K562 (cell line): ENCODE results near the gene POLR3K. TPM values are rescaled to one million over a fixed set of nuclear protein-coding genes. Genes with fewer than 3 reads are reported as not detected.

Source experiments
- ATAC-seq: fragments of 200-7000 bp; cut with Tn5 transposase; 3 replicates; pipeline ENCODE4 v1.9.1; 2020; ENCODE audit warnings: moderate library complexity
- BruUV-seq: library from RNA; stranded (reverse); fragments of 400-500 nt; replicated peaks from 2 replicates; lab custom pipeline; 2021; lab: Mats Ljungman, UMichigan
- CTCF ChIA-PET: fragments of 300-600 bp; formaldehyde crosslinking; extraction: SDS; loops from one replicate; lab custom pipeline; 2021; ENCODE audit warnings: low intra/inter-chr PET ratio; lab: Yijun Ruan, JAX
- POLR2A ChIA-PET: fragments of 300-600, 350-650 bp; sonication (Branson Sonifier 250); formaldehyde crosslinking; extraction: SDS; loops from one replicate; lab custom pipeline; 2021; ENCODE audit warnings: antibody characterized with exemption, inconsistent platforms; lab: Yijun Ruan, JAX
- DNase-seq, 4 experiments: peaks; one replicate each; pipeline versions ENCODE4 v3.0.0 to v3.0.0-alpha.2; 2011 to 2018; ENCODE audit warnings: low spot score in 3 of 4, mixed read lengths in 3 of 4; ENCODE audit errors: extremely low read depth in 1 of 4
- FAIRE-seq: peaks from 2 replicates; lab custom pipeline; 2011; peaks lifted over from hg19 to GRCh38; lab: Jason Lieb, UNC
- H2AFZ ChIP-seq: 2 replicates; pipeline ENCODE4 v1.6.0; 2011; ENCODE audit warnings: low read depth, low read length, control low read depth, inconsistent platforms
- H3K27ac ChIP-seq: fragments of 200-600 bp; 3 replicates; pipeline ENCODE4 v1.8.0; 2011; ENCODE audit warnings: low read depth, mild to moderate bottlenecking, control low read depth, inconsistent platforms, low read length, moderate library complexity, mixed read lengths; ENCODE audit errors: extremely low read depth
- H3K27me3 ChIP-seq, 2 experiments: fragments of 300-600 bp in 1 of 2; 2 replicates in 1 of 2; 3 replicates in 1 of 2; pipeline versions ENCODE4 v1.6.0 to v1.8.0; 2011; ENCODE audit warnings: inconsistent platforms in 2 of 2, low read length in 2 of 2, mild to moderate bottlenecking in 1 of 2, mixed read lengths in 1 of 2, moderate library complexity in 1 of 2; ENCODE audit not compliant: control insufficient read depth in 2 of 2, insufficient read depth in 2 of 2
- H3K36me3 ChIP-seq: fragments of 300-600 bp; 3 replicates; pipeline ENCODE4 v1.8.0; 2011; ENCODE audit warnings: mild to moderate bottlenecking, low read length, inconsistent platforms; ENCODE audit not compliant: control insufficient read depth, insufficient read depth
- H3K4me1 ChIP-seq, 2 experiments: fragments of 200-600 bp in 1 of 2; replicated peaks in 1 of 2; 2 replicates in 1 of 2; 3 replicates in 1 of 2; pipeline versions ENCODE4 v1.5.1 to v1.8.0; 2011; ENCODE audit warnings: inconsistent platforms in 2 of 2, low read length in 2 of 2, mild to moderate bottlenecking in 1 of 2, mixed read lengths in 1 of 2, moderate library complexity in 1 of 2; ENCODE audit not compliant: control insufficient read depth in 2 of 2, insufficient read depth in 2 of 2
- H3K4me2 ChIP-seq: 2 replicates; pipeline ENCODE4 v1.6.1; 2011; ENCODE audit warnings: low read length, control low read depth, inconsistent platforms, mixed read lengths; ENCODE audit not compliant: insufficient read depth
- H3K4me3 ChIP-seq: fragments of 200-600 bp; sonication (generic), shearing (Covaris generic); 2 replicates; pipeline ENCODE4 v1.5.1; 2016; ENCODE audit warnings: control low read depth, inconsistent platforms
- H3K79me2 ChIP-seq: fragments of 200-600 bp; 3 replicates; pipeline ENCODE4 v1.8.0; 2011; ENCODE audit warnings: low read length, inconsistent platforms; ENCODE audit not compliant: control insufficient read depth, insufficient read depth
- H3K9ac ChIP-seq, 2 experiments: 2 replicates each; pipeline versions ENCODE4 v1.6.0 to v1.6.1; 2011; ENCODE audit warnings: low read depth in 2 of 2, low read length in 2 of 2, control low read depth in 1 of 2, inconsistent platforms in 1 of 2, mild to moderate bottlenecking in 1 of 2, mixed read lengths in 1 of 2; ENCODE audit not compliant: insufficient read depth in 1 of 2
- H3K9me1 ChIP-seq: one replicate; pipeline ENCODE4 v1.6.0; 2011; ENCODE audit warnings: inconsistent platforms, mild to moderate bottlenecking, low read length, moderate library complexity; ENCODE audit not compliant: control insufficient read depth, insufficient read depth
- H3K9me3 ChIP-seq: replicated peaks from 2 replicates; pipeline ENCODE4 v1.5.1; 2011; ENCODE audit warnings: low read depth, low read length, inconsistent platforms; ENCODE audit not compliant: control insufficient read depth, insufficient read depth
- H4K20me1 ChIP-seq: replicated peaks from 2 replicates; pipeline ENCODE4 v1.6.1; 2011; ENCODE audit warnings: low read length, inconsistent platforms, mixed read lengths; ENCODE audit not compliant: control insufficient read depth, insufficient read depth
- CBFA2T3 ChIP-seq: fragments of 450-650 bp; IDR thresholded peaks from 2 replicates; pipeline ENCODE4 v1.6.1; 2017
- GATA2 ChIP-seq: sonication (generic); formaldehyde crosslinking; IDR thresholded peaks from 2 replicates; pipeline ENCODE4 v1.4.0; 2020; ENCODE audit warnings: mild to moderate bottlenecking, missing genetic modification reagents
- LCOR ChIP-seq: sonication (generic); formaldehyde crosslinking; IDR thresholded peaks from 2 replicates; pipeline ENCODE4 v1.8.0; 2022; ENCODE audit warnings: mild to moderate bottlenecking, missing genetic modification reagents
- MTA1 ChIP-seq: fragments of 450-650 bp; IDR thresholded peaks from 2 replicates; pipeline ENCODE4 v1.6.1; 2017; ENCODE audit warnings: borderline replicate concordance
- NKRF ChIP-seq: fragments of 450-650 bp; IDR thresholded peaks from 2 replicates; pipeline ENCODE4 v1.6.1; 2016; ENCODE audit warnings: borderline replicate concordance
- PHB ChIP-seq: fragments of 250-450 bp; sonication (Bioruptor Pico); IDR thresholded peaks from 2 replicates; pipeline ENCODE4 v1.5.0; 2021
- POLR2AphosphoS5 ChIP-seq: IDR thresholded peaks from 2 replicates; pipeline ENCODE4 v1.6.1; 2011; ENCODE audit warnings: mild to moderate bottlenecking, low read depth, low read length, moderate library complexity; ENCODE audit not compliant: control insufficient read depth, insufficient read depth
- PTBP1 ChIP-seq: fragments of 200-400 bp; formaldehyde crosslinking; IDR thresholded peaks from 2 replicates; pipeline ENCODE4 v1.6.1; 2017; ENCODE audit warnings: low read depth, low read length
- RB1 ChIP-seq: fragments of 450-650 bp; IDR thresholded peaks from 2 replicates; pipeline ENCODE4 v1.6.1; 2017; ENCODE audit warnings: low read depth, mild to moderate bottlenecking
- SMARCA4 ChIP-seq: fragments of 450-650 bp; IDR thresholded peaks from 2 replicates; pipeline ENCODE4 v1.6.1; 2016
- ZNF121 ChIP-seq: sonication (generic); formaldehyde crosslinking; conservative IDR thresholded peaks from 2 replicates; pipeline ENCODE4 v1.8.0; 2022; ENCODE audit warnings: missing genetic modification reagents
- ZNF23 ChIP-seq: fragments of 250-450 bp; sonication (Bioruptor Pico); IDR thresholded peaks from 2 replicates; pipeline ENCODE4 v1.4.0; 2020; ENCODE audit warnings: mild to moderate bottlenecking
- WGBS: fragments of 100-300 bp; shearing (Covaris generic); methylation state at CpG from one replicate; pipeline ENCODE4 v1.1.6; 2016; ENCODE audit warnings: low coverage, mixed read lengths; ENCODE audit not compliant: insufficient coverage; ENCODE audit errors: missing lambda C conversion rate; 5-methylcytosine and 5-hydroxymethylcytosine counted together
- in situ Hi-C: fragments of 300-500 bp; cut with MboI; formaldehyde crosslinking; loops from 4 replicates; pipeline ENCODE4 v1.15.0; 2018; ENCODE audit warnings: inconsistent platforms, mixed read lengths
- intact Hi-C: fragments of 100-400 bp; cut with micrococcal nuclease; formaldehyde crosslinking; loops from 2 replicates; pipeline ENCODE4 v1.14.2; 2022
- polyA plus RNA-seq, 8 experiments: library from polyadenylated mRNA; depleted of rRNA in 4 of 8; stranded (reverse) in 5 of 8; unstranded in 3 of 8; fragments of >200 nt; fragmentation: Nextera tagmentation in 2 of 8; fragmentation: Illumina TruSeq in 1 of 8; extraction: Ambion mirVana in 2 of 8; extraction: Trizol in 1 of 8; gene quantifications; 2 replicates each; pipeline versions ENCODE4 v1.2.1 to v1.2.3, GENCODE V29; 2011 to 2014; ENCODE audit warnings: inconsistent platforms in 1 of 8, missing spikeins in 1 of 8
- total RNA-seq, 7 experiments: library from RNA; depleted of rRNA in 6 of 7; stranded (reverse); fragments of >200 nt in 6 of 7; fragmentation: Illumina TruSeq in 2 of 7; extraction: Trizol in 2 of 7; gene quantifications; 2 replicates each; pipeline versions ENCODE4 v1.2.1 to v1.2.3, GENCODE V29; 2011 to 2021; ENCODE audit warnings: low replicate concordance in 1 of 7
- TF ChIP-seq, protein P1 (sequence below): fragments of 450-650 bp; formaldehyde crosslinking; IDR thresholded peaks from 2 replicates; pipeline ENCODE4 v1.4.0; 2022; ENCODE audit warnings: missing genetic modification characterization
- TF ChIP-seq, protein P2 (sequence below): fragments of 250-450 bp; sonication (Bioruptor Pico); IDR thresholded peaks from 2 replicates; pipeline ENCODE4 v1.4.0; 2020

POLR3K gene
- total and polyA plus RNA-seq, 9 of the 15 experiments (the other 6 are each of a cell fraction or from before 2014, with no cell fraction given): 42.1 to 315 (median 86.7) TPM

- DNase-seq: no peak
- CTCF ChIA-PET: no interaction called here
- H4K20me1 ChIP-seq: peaks cover 21% of the 10 kb centered on the region
- FAIRE-seq: no peak
- H3K27ac ChIP-seq: no peak overlapping the region
- 91% methylated on average over 8 of the region's 8 CpGs for whole genome bisulfite sequencing
- no TSS peak for BruUV-seq
- H3K9me1 ChIP-seq: peaks cover 3% of the 10 kb centered on the region
- H3K9ac ChIP-seq: no peak overlapping the region
- H3K79me2 ChIP-seq: peaks cover 32% of the 10 kb centered on the region
- H3K36me3 ChIP-seq: peaks cover 84% of the 10 kb centered on the region
- H3K27me3 ChIP-seq: no peaks in the 10 kb centered on the region
- no peak for ATAC-seq
- H3K4me2 ChIP-seq: no peak overlapping the region
- POLR2A ChIA-PET: no interaction called here
- H3K4me3 ChIP-seq: no peak overlapping the region
- H3K4me1 ChIP-seq: peaks cover 18% of the 10 kb centered on the region in 2 experiments; a peak in 4 of 5 replicates
- H3K9me3 ChIP-seq: no peaks in the 10 kb centered on the region
- in situ Hi-C loops (no loop called here), intact Hi-C loops (no loop called here)
- no peak overlapping the region for H2AFZ ChIP-seq
- no peak for TF ChIP-seq RB1
- no peak for TF ChIP-seq SMARCA4
- TF ChIP-seq PHB (CRISPR knock-in tag): no peak
- no peak for TF ChIP-seq POLR2AphosphoS5
- no peak for TF ChIP-seq MTA1
- no peak for TF ChIP-seq LCOR (CRISPR knock-in tag)
- TF ChIP-seq, protein P1, sequence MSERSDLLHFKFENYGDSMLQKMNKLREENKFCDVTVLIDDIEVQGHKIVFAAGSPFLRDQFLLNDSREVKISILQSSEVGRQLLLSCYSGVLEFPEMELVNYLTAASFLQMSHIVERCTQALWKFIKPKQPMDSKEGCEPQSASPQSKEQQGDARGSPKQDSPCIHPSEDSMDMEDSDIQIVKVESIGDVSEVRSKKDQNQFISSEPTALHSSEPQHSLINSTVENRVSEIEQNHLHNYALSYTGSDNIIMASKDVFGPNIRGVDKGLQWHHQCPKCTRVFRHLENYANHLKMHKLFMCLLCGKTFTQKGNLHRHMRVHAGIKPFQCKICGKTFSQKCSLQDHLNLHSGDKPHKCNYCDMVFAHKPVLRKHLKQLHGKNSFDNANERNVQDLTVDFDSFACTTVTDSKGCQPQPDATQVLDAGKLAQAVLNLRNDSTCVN: no peak
- no peak for TF ChIP-seq NKRF
- TF ChIP-seq, protein P2, sequence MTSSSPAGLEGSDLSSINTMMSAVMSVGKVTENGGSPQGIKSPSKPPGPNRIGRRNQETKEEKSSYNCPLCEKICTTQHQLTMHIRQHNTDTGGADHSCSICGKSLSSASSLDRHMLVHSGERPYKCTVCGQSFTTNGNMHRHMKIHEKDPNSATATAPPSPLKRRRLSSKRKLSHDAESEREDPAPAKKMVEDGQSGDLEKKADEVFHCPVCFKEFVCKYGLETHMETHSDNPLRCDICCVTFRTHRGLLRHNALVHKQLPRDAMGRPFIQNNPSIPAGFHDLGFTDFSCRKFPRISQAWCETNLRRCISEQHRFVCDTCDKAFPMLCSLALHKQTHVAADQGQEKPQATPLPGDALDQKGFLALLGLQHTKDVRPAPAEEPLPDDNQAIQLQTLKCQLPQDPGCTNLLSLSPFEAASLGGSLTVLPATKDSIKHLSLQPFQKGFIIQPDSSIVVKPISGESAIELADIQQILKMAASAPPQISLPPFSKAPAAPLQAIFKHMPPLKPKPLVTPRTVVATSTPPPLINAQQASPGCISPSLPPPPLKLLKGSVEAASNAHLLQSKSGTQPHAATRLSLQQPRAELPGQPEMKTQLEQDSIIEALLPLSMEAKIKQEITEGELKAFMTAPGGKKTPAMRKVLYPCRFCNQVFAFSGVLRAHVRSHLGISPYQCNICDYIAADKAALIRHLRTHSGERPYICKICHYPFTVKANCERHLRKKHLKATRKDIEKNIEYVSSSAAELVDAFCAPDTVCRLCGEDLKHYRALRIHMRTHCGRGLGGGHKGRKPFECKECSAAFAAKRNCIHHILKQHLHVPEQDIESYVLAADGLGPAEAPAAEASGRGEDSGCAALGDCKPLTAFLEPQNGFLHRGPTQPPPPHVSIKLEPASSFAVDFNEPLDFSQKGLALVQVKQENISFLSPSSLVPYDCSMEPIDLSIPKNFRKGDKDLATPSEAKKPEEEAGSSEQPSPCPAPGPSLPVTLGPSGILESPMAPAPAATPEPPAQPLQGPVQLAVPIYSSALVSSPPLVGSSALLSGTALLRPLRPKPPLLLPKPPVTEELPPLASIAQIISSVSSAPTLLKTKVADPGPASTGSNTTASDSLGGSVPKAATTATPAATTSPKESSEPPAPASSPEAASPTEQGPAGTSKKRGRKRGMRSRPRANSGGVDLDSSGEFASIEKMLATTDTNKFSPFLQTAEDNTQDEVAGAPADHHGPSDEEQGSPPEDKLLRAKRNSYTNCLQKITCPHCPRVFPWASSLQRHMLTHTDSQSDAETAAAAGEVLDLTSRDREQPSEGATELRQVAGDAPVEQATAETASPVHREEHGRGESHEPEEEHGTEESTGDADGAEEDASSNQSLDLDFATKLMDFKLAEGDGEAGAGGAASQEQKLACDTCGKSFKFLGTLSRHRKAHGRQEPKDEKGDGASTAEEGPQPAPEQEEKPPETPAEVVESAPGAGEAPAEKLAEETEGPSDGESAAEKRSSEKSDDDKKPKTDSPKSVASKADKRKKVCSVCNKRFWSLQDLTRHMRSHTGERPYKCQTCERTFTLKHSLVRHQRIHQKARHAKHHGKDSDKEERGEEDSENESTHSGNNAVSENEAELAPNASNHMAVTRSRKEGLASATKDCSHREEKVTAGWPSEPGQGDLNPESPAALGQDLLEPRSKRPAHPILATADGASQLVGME (CRISPR knock-in tag): no peak
- no peak for TF ChIP-seq ZNF121 (CRISPR knock-in tag)
- TF ChIP-seq ZNF23 (CRISPR knock-in tag): no peak
- TF ChIP-seq PTBP1: no peak
- TF ChIP-seq CBFA2T3: no peak
- TF ChIP-seq GATA2 (CRISPR knock-in tag): no peak
These were observed 8.8 kb downstream of the POLR3K start for GRCh38 chr16:44655-45054.
